Lower leg skin (tissue), 4 donors: Measurements from ENCODE around the gene DAPK2. TPM values are rescaled to one million over a fixed set of nuclear protein-coding genes. Genes with fewer than 3 reads are reported as not detected.

Source experiments
- DNase-seq, 2 donors: peaks; one replicate each; pipeline ENCODE4 v3.0.0-alpha.2; 2019; ENCODE audit warnings: low spot score in 2 of 2
- H3K4me3 ChIP-seq: fragments of 200-600 bp; sonication (generic); 2 replicates; pipeline ENCODE4 v1.5.1; 2017; ENCODE audit warnings: mild to moderate bottlenecking, low read depth; ENCODE audit not compliant: poor library complexity, severe bottlenecking
- CTCF ChIP-seq, 3 donors: fragments of 450-650 bp; IDR thresholded peaks; one replicate each; pipeline ENCODE4 v1.5.1; 2016; ENCODE audit warnings: antibody characterized with exemption in 3 of 3, mild to moderate bottlenecking in 3 of 3, moderate library complexity in 2 of 3
- POLR2A ChIP-seq, 2 donors: fragments of 450-650 bp; IDR thresholded peaks; one replicate each; pipeline ENCODE4 v1.6.1; 2016 to 2017; ENCODE audit warnings: antibody characterized with exemption in 2 of 2, mild to moderate bottlenecking in 1 of 2, moderate library complexity in 1 of 2
- WGBS, 2 donors: methylation state at CpG; one replicate each; pipeline ENCODE4 v1.1.5; 2018; 5-methylcytosine and 5-hydroxymethylcytosine counted together
- intact Hi-C: fragments of 100-400 bp; cut with DNase I; formaldehyde crosslinking; loops from one replicate; pipeline ENCODE4 v1.15.0; 2023; ENCODE audit warnings: low total_unique reads
- total RNA-seq, 4 donors: library from RNA; depleted of rRNA; stranded (reverse); fragments of >200 nt; gene quantifications; one replicate each; pipeline ENCODE4 v1.1.0, GENCODE V29; 2016

Gene DAPK2
- total RNA-seq, 4 donors from 2014 or later: 10.9 to 27.5 (median 13.3) TPM

DNA sequence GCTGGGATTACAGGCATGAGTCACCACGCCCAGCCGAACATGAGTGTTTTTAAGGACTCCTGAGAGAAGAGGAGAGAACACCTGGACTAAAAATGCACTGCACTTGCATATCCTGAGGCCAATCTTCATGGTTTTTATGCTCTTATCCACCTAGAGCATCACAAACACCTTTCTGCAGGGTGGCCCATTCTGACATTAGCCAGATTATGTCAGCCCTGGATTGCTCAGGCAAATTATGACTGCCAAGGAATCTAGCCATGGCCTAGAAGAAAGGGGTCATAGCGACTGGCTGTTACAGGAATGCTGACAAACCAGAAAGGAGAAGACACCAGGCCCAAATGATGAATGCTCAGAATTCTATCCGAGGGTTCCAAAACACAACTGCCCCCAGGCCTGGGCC lies 171.7 kb downstream of the DAPK2 start:
- no peak for TF ChIP-seq POLR2A (IDR thresholded peaks at IDR 0.05)
- TF ChIP-seq CTCF (IDR thresholded peaks at IDR 0.05): no peak
- H3K4me3 ChIP-seq: no peak overlapping the region
- 48 to 60% methylated on average over 4 of the region's 4 CpGs for WGBS, 2 donors
- intact Hi-C loops: no loop called here
- no peak for DNase-seq

DNA sequence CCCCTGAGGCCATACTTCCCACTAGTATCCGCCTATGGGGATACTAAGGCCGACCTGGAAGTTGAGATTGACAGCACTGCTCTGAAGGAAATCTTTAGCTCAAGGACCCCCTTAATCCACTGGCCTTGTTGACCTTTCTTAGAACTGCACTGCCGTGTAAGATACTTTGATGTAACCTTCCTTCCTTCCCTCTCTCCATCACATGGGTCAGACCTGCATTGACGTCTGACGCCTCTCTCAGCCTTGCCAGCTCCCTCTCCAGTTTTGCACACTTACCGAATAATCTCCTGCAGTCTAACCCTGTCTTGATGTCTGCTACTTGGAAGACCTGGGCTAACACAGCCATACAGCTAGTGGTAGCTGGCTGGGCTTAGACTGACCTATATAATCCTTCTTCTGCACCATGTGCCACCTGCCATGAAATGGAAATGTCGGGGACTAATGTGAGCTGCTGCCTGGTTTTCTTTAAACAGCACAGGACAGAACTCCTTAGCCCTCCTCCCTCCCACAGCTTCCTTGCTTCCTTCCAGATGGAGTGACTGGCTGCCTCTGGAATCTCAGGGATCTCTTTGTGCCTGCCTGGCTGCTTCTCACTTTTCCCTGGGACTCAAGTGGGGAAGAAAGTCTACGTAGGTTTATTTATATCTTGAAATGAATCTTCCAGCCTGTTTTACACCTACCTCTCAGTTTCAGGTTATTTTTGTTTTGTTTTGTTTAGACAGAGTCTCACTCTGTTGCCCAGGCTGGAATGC lies 173.3 kb downstream of the DAPK2 start:
- intact Hi-C loops: no loop called here
- DNase-seq: no peak
- WGBS, 2 donors: 82 to 89% methylated on average over 8 of the region's 8 CpGs
- H3K4me3 ChIP-seq: no peak overlapping the region
- TF ChIP-seq POLR2A (IDR thresholded peaks at IDR 0.05): no peak

DNA sequence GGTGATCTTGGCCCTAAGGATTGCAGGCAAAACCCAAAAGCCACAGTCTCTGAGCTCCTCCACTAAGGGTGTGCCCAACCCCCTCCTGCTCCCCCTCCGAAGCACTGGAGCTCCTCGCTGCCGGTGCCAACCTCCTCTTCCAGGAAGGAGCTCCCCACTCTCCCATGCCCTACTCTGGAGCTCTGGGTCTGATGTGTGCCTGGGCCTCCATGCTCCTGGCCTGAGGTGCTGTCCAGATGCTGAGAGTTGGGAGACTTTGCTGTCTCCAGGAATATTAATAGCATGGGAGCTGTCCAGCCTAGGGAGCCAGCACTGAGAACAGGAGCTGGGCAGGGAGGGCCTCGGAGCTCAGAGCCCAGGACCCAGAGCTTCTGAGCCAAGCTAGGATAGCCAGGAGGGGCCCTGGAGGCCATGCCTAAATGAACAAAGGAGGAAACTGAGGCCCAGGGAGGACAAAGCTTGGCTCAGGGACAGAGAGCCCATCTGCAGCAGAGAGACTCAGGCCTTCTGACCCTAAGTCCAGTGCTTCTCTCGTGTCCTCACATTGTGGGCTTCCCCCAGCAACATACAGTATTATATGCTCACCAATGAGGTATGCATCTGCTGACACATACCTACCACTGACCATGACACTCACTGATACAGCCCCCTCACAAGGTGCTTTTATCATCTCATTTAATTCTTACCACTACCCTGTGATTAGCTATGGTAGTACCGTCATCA lies 175.6 kb downstream of the DAPK2 start:
- DNase-seq: no peak
- WGBS, 2 donors: 57 to 63% methylated on average over 6 of the region's 6 CpGs
- TF ChIP-seq CTCF (IDR thresholded peaks at IDR 0.05): no peak
- H3K4me3 ChIP-seq: no peak overlapping the region
- intact Hi-C loops: no loop called here

- intact Hi-C loops: no loop called here
- WGBS, 2 donors: 41 to 47% methylated on average over 2 of the region's 2 CpGs
- no peak for DNase-seq
- no peak overlapping the region for H3K4me3 ChIP-seq
- TF ChIP-seq POLR2A (IDR thresholded peaks at IDR 0.05): no peak
- TF ChIP-seq CTCF (IDR thresholded peaks at IDR 0.05): no peak
These were observed 176.3 kb downstream of the DAPK2 start for GRCh38 chr15:63870043-63870394.

- WGBS, 2 donors: 81 to 88% methylated on average over 2 of the region's 2 CpGs
- no peak overlapping the region for H3K4me3 ChIP-seq
- DNase-seq: no peak
- TF ChIP-seq CTCF (IDR thresholded peaks at IDR 0.05): no peak
- no peak for TF ChIP-seq POLR2A (IDR thresholded peaks at IDR 0.05)
- intact Hi-C loops: no loop called here
These were observed 176.8 kb downstream of the DAPK2 start for GRCh38 chr15:63869371-63870042.

DNA sequence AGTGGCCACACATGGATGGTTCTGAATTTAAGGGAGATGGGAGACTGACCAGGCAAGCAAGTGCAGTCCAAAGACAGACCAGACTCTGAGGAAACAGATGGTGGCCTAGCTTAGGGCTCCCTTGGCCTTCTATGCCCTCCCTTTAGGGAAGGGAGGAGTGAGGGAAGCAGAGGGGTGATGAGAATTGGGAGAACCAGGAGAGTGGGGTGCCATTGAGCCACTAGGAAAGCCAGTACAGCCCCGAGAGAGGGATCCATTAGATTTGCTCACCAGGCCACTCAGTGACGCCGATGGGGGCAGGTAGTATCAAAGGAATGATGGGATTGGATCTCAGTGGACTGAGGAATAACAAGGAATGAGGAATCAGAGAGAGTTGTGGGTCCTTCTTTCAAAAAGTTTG lies 182.1 kb downstream of the DAPK2 start:
- TF ChIP-seq CTCF (IDR thresholded peaks at IDR 0.05) (no peak), POLR2A (IDR thresholded peaks at IDR 0.05) (no peak)
- 33 to 47% methylated on average over 3 of the region's 3 CpGs for WGBS, 2 donors
- H3K4me3 ChIP-seq: no peak overlapping the region
- intact Hi-C loops: no loop called here
- no peak for DNase-seq
